BJ (cell line): Measurements from ENCODE around the gene PTPRU. TPM values are rescaled to one million over a fixed set of nuclear protein-coding genes. Genes with fewer than 3 reads are reported as not detected.

Experiments used
- CTCF ChIA-PET: fragments of 350-600 bp; formaldehyde crosslinking; extraction: SDS; loops from one replicate; lab custom pipeline; 2021; ENCODE audit warnings: antibody characterized with exemption, inconsistent platforms; lab: Yijun Ruan, JAX
- POLR2A ChIA-PET: fragments of 300-600 bp; sonication (Branson Sonifier 250); formaldehyde crosslinking; extraction: SDS; loops from one replicate; lab custom pipeline; 2021; ENCODE audit warnings: antibody characterized with exemption; lab: Charles Lee
- DNase-seq: peaks from one replicate; pipeline ENCODE4 v3.0.0-alpha.2; 2011; ENCODE audit warnings: low read depth
- H3K27me3 ChIP-seq: 2 replicates; pipeline ENCODE4 v1.6.0; 2011; ENCODE audit warnings: low read length; ENCODE audit not compliant: control insufficient read depth, insufficient read depth
- H3K36me3 ChIP-seq: 2 replicates; pipeline ENCODE4 v1.5.1; 2011; ENCODE audit warnings: low read length; ENCODE audit not compliant: control insufficient read depth, insufficient read depth
- H3K4me3 ChIP-seq: 2 replicates; pipeline ENCODE4 v1.5.1; 2011; ENCODE audit warnings: low read depth, mild to moderate bottlenecking, control low read depth, low read length
- CTCF ChIP-seq: IDR thresholded peaks from 2 replicates; pipeline ENCODE4 v1.5.1; 2011; ENCODE audit warnings: low read depth, mild to moderate bottlenecking, control low read depth, inconsistent platforms, low read length, moderate library complexity; ENCODE audit not compliant: insufficient read depth
- polyA plus RNA-seq: library from polyadenylated mRNA; depleted of rRNA; stranded (reverse); fragments of >200 nt; gene quantifications from 2 replicates; pipeline ENCODE4 v1.2.3, GENCODE V29; 2011

Gene PTPRU
- polyA plus RNA-seq, 1 experiment = 19.8 TPM

GRCh38 chr1:29210278-29211085 lies 25.8 kb upstream of the PTPRU start:
- POLR2A ChIA-PET = no interaction called here
- no peak for DNase-seq
- TF ChIP-seq CTCF = no peak
- peaks cover 6% of the 10 kb centered on the region for H3K36me3 ChIP-seq
- H3K27me3 ChIP-seq = no peaks in the 10 kb centered on the region
- CTCF ChIA-PET = interaction anchor here (0.8 to 1.0 kb wide), 3 partner anchors 18 to 350 kb away, joined by 3 read pairs; no protein-coding TSS in a partner anchor
- H3K4me3 ChIP-seq = no peak overlapping the region

GRCh38 chr1:29211086-29212030 lies 25.0 kb upstream of the PTPRU start:
- H3K4me3 ChIP-seq = no peak overlapping the region
- no peak for DNase-seq
- H3K27me3 ChIP-seq = no peaks in the 10 kb centered on the region
- ChIA-PET CTCF (interaction anchor here (0.7 to 1.0 kb wide), 3 partner anchors 9 to 351 kb away, joined by 3 to 4 read pairs (median 3); no protein-coding TSS in a partner anchor), POLR2A (no interaction called here)
- peaks cover 7% of the 10 kb centered on the region for H3K36me3 ChIP-seq
- no peak for TF ChIP-seq CTCF

- no peak for DNase-seq
- POLR2A ChIA-PET = no interaction called here
- CTCF ChIA-PET = no interaction called here
- no peak for TF ChIP-seq CTCF
- H3K36me3 ChIP-seq = peaks cover 7% of the 10 kb centered on the region
- no peak overlapping the region for H3K4me3 ChIP-seq
- no peaks in the 10 kb centered on the region for H3K27me3 ChIP-seq
Observed at GRCh38 chr1:29213055-29213454, 23.3 kb upstream of the PTPRU start.

- TF ChIP-seq CTCF = no peak
- POLR2A ChIA-PET = no interaction called here
- Histone ChIP-seq H3K36me3 (peaks cover 7% of the 10 kb centered on the region), H3K4me3 (no peak overlapping the region), H3K27me3 (no peaks in the 10 kb centered on the region)
- no peak for DNase-seq
- CTCF ChIA-PET = interaction anchor here (1.6 to 1.7 kb wide), 2 partner anchors 14 to 15 kb away, joined by 3 to 4 read pairs; no protein-coding TSS in a partner anchor
Observed at GRCh38 chr1:29217633-29218032, 18.7 kb upstream of the PTPRU start.

GRCh38 chr1:29218223-29218622 lies 18.1 kb upstream of the PTPRU start:
- TF ChIP-seq CTCF = no peak
- H3K4me3 ChIP-seq = no peak overlapping the region
- H3K36me3 ChIP-seq = peaks cover 9% of the 10 kb centered on the region
- ChIA-PET POLR2A (interaction anchor here (0.6 kb wide), 1 partner anchor 84 kb away, joined by 4 read pairs; no protein-coding TSS in a partner anchor), CTCF (interaction anchor here (1.5 to 1.7 kb wide), 3 partner anchors 10 to 16 kb away, joined by 3 to 6 read pairs (median 4); no protein-coding TSS in a partner anchor)
- DNase-seq = no peak
- no peaks in the 10 kb centered on the region for H3K27me3 ChIP-seq
